ENCODE results near the gene CYP20A1. TPM values are rescaled to one million over a fixed set of nuclear protein-coding genes. Genes with fewer than 3 reads are reported as not detected.

CYP20A1 gene
- total and polyA plus RNA-seq, 2 of the 8 experiments (the other 6 are each of a cell fraction or from before 2014, with no cell fraction given), result 6.2 to 21.5 TPM

GRCh38 chr2:203310688-203311436 is 72.0 kb downstream of the CYP20A1 start (continued):
- TF ChIP-seq CBX5 (IDR thresholded peaks at IDR 0.05; ENCODE audit: low read depth, low read length) (no peak), CHD7 (IDR thresholded peaks at IDR 0.05; ENCODE audit: insufficient replicate concordance, low read length) (no peak), KDM4A (IDR thresholded peaks at IDR 0.05; ENCODE audit: low read depth, low read length, severe bottlenecking) (no peak), YY1 (IDR thresholded peaks at IDR 0.05; ENCODE audit: low read depth, low read length) (no peak), E2F6 (IDR thresholded peaks at IDR 0.05) (no peak)
